DMS114 treated with DMSO at 0.1 percent for 48 hours (cell line): Measurements from ENCODE around the gene ENOPH1.

Experiments used
- DNase-seq: peaks from one replicate; lab custom pipeline; 2025; ENCODE audit not compliant: unreplicated experiment; lab: John Stamatoyannopoulos, UW

ENOPH1 gene

GRCh38 chr4:82508011-82508410, 77.6 kb downstream of the ENOPH1 start:
- DNase-seq: no peak

- no peak for DNase-seq
These were observed 78.5 kb downstream of the ENOPH1 start for GRCh38 chr4:82508806-82509428.

- no peak for DNase-seq
These were observed 79.8 kb downstream of the ENOPH1 start for GRCh38 chr4:82510216-82510615.
